SKM-1 treated with dmso at 0.1 percent for 144 hours (cell line): ENCODE data around the gene KBTBD2.
"Not testable (repeated sequence)": the region's sequence is repeated elsewhere in the genome, so short reads cannot be mapped to it uniquely, and the experiment has no call there.

Experiments used
- DNase-seq: peaks from one replicate; lab custom pipeline; 2025; ENCODE audit not compliant: unreplicated experiment; lab: John Stamatoyannopoulos, UW

The KBTBD2 gene

GRCh38 chr7:32893722-32894121 is 2.2 kb upstream of the KBTBD2 start:
- no peak for DNase-seq

DNA sequence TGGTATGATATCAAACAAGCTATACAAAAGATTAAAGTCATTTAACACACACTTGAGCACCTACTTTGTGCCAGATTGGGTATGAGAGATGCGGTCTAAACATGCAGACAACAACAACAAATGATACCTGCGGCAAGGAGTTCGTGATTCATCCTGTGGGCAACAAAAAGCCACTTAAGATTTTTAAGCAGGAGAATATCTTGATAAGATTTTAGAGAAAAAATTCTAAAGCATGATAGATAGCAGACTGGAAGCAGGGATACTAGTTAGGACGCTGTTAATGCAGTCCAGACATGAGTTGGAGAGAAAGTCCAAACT is 1.6 kb upstream of the KBTBD2 start:
- DNase-seq = no peak

GRCh38 chr7:32892521-32893206 is 1.1 kb upstream of the KBTBD2 start:
- peak; percentile 27 for DNase-seq

GRCh38 chr7:32891800-32892520 is 400 bp upstream of the KBTBD2 start:
- DNase-seq = peak; percentile 92

- DNase-seq = no peak
Measured at GRCh38 chr7:32890793-32891042, 842 bp downstream of the KBTBD2 start.

DNA sequence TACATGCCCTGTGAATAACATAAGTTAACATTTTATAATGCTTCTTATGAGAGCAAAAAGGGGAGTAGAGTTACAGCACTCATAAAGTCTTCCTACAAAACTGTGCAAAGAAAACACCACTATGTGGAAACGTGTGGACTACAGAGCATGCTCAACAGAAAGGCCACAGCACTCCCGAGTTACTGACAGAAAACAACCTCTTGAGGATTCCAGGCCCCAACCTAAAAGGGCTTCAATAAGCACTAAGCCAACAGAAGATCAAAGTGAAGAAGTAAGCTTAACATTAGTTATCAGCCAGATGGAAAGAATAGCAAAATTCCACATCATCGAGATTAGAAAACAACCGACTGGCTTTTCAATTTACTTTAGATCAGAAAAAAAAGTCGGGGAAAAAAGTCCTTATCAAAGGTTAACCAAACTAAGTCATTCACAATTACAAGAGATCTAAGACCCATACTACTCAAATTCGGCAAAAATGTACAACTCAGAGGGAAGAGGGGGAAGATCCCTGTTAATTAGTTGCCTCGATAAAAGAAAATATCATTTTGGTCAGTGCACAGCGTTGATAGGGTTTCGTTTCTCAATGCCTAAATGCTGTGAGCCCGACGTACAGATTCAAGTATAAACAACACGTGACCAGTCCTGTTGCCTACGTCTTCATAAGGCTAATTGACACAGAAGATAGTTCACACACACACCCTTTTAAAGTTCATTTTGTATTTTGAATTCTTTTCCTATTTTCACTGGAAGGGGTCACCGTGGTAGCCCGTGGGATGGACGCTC is 1.4 kb downstream of the KBTBD2 start:
- peak; percentile 32 for DNase-seq

DNA sequence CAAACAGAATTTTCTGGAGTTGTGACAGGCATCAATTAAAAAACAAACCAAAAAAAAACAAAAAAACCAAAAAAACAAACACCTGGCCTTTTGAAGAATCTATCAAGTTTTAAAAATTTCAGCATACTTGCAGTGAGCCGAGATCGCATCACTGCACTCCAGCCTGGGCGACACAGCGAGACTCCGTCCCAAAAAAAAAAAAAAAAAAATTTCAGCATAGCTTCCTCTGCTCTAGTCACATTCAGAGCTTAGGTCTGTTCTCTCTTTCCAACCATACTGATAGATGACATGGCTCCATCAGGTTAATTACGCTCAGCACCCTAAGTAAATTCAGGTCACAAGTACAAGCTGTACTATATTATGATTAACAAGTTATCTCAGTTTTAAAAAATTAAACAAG is 3.1 kb downstream of the KBTBD2 start:
- DNase-seq = no peak

- no peak for DNase-seq
Measured at GRCh38 chr7:32887395-32887794, 4.2 kb downstream of the KBTBD2 start.

- DNase-seq = no peak
Measured at GRCh38 chr7:32881074-32881982, 10.2 kb downstream of the KBTBD2 start.

DNA sequence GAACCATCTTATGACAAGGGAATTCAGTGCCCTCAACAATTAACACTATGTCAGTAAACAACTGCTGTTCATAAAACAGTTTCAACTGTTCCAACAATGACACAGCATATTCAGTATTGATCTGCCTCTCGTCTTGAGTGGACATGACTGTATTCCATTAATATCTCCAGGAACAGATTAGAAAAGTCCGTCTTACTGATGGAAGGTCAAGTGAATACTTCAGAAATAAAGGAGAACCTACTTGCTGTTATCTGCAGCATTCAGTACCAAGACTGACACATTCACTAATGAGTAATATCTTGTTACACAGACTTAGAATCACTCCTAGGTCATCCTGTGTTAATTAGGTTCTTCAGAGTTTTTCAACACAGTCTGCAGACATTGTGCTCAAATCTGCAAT is 12.1 kb downstream of the KBTBD2 start:
- DNase-seq = no peak

GRCh38 chr7:32878023-32878422 is 13.5 kb downstream of the KBTBD2 start:
- not testable (repeated sequence) for DNase-seq

DNA sequence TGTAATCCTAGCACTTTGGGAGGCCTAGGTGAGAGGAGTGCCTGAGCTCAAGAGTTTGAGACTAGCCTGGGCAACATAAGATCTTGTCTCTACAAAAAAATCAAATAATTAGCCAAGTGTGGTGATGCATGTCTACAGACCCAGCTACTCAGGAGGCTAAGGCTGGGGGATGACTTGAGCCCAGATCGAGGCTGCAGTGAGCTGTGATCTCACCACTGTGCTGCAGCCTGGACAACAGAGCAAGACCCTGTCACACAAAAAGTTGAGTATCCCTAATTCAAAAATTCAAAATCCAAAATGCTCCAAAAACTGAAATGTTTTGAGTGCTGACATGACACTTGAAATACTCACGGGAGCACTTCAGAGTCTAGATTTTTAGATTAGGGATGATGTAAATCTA is 19.1 kb downstream of the KBTBD2 start:
- DNase-seq = no peak

DNA sequence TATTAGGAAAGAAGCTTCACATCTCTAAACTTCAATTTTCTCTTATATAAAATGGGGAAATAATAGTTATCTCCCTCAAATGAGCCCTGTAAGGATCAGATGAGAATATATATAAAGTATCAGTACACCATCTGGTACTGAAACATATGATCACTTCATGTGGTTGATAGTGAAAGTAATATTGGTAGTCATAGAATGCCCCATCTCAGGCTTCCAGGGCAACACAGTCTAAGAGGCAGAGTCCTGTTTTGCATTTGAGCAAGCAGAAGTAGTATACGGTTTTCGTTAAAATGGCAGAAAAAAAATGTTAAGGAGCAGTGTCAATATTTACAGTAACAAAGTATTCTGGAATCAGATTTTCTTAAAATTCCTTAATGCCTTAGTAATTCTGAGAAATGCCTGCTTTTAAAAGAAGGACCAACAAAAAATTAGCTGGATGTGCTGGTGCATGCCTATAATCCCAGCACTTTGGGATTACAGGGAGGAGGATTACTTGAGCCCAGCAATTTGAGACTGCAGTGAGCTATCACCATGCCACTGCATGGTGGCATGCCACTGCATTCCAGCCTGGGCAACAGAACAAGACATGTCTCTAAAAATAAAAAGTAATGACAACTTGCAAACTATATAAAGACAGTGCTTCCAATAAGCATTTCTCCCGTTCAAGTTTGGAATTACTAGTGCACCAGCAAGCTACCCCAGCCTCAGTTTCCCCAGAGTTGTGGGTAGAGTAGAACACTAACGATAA is 19.8 kb downstream of the KBTBD2 start:
- DNase-seq = no peak

DNA sequence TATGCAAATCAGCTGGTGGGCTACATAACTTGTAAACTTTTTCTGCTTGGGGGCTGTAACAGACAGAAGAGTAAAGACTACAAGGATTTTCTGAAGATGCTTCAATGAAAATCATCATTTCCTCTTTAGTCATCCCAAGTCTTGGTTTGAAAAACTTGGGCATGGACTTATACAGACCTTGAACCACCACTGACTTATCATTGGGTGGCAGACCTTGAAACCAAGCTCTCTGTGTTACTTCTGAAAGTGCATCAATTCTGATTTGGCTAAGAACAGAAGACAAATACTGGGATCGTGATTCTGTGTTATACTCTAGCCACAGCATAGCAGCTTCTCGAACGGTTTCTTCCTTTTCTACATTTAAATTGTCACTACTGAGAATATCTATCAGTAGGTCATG is 21.3 kb downstream of the KBTBD2 start:
- DNase-seq = no peak

DNA sequence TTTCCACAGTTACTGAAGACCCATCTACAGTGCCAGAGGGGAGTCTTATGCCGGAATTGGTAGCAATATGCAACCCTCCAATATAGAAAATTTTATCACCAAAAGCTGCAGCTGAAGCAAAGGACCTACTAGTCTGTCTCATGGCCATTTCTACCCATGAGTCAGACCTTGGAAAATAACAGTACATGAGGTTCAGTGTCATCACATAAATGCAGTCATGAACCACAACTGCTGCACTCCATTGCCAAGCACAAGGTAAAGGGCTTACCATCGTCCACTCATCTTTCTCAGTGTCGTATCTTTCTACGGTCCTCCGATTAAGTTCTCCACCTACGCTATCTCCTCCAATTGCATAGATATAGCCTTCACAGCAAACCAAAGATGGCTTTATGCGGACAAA is 21.8 kb downstream of the KBTBD2 start:
- no peak for DNase-seq

GRCh38 chr7:32868116-32868515 is 23.4 kb downstream of the KBTBD2 start:
- DNase-seq = no peak

DNA sequence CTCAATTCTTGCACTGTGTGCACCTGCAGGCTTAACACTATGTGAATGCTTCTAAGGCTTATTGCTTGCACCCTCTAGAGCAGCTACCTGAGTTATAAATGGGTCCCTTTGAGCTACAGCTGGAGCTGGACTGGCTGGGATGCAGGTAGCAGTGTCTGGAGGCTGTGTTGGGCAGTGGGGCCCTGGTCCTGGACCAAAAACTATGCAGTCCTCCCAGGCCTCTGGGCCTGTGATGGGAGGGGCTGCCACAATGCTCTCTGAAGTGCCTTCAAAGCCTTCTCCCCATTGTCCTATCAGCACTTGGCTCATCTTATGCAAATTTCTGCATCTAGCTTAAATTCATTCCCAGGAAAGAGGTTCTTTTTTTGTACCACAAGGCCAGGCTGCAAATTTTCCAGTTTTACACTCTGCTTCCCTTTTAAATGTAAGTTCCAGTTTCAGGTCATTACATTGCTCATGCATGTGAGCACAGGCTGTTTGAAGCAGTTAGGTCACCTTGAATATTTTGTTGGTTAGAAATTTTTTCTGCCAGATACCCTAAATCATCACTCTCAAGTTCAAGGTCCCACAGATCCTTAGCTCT is 26.0 kb downstream of the KBTBD2 start:
- DNase-seq = no peak

DNA sequence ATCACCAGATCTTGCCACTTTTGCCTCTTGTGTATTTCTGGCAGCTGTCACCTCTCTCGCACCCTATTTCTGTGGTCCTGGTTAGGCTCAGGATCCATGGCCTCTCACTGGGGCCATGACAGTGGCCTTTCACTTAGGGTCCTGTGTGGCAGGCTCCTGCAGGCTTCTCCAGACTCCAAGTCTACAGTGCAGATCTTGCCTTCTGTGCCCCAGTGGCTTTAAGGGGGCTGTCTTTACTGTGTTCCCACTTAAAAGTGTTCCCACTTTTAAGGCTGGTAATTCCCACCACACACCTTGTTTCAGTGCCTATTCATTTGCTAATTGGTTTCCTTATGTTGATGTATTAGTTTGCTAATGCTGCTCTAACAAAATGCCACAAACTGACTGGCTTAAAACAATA is 27.7 kb downstream of the KBTBD2 start:
- DNase-seq = not testable (repeated sequence)

DNA sequence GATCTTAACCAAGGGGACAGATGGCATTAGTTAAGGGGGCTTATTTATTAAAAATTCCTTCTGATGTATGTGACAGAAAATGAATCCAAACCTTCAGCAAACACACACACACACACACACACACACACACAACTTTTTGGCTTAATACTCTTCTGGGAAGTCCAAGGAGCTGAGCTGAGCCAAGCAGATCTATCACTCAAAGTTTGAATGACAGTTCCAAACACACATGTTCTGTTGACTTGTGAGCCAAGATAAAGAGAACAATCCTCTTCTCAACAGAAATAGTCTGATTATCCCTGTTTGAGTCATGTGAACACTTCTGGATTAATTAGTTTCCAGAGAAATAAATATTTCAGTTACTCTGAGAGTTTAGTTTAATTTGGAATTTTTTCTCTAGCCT is 31.5 kb downstream of the KBTBD2 start:
- DNase-seq = no peak

DNA sequence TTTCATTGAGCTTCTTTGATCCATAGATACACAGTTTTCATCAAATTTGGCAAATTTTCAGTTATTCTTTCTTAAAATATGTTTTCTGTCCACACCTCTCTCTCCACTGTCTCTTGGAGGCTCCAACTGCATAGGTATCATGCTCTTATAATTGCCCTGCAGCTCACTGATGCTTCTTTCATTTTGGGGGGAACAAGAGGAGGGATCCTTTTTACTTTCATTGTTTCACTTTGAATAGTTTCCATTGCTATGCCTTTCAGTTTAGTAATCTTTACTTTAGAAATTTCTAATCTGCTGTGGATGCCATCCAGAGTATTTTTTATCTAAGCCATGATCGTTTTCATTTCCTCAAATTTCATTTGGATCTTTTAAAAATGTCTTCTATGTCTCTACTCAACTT is 32.9 kb downstream of the KBTBD2 start:
- DNase-seq = no peak
